Lung (tissue), 12 donors: ENCODE results near the gene RPH3AL. TPM values are rescaled to one million over a fixed set of nuclear protein-coding genes. Genes with fewer than 3 reads are reported as not detected.

Experiments
- ATAC-seq: fragments of 200-7000 bp; cut with Tn5 transposase; one replicate; pipeline ENCODE4 v1.9.1; 2020; ENCODE audit warnings: moderate number of reproducible peaks; ENCODE audit not compliant: insufficient read depth, low FRiP score
- DNase-seq, 3 donors: peaks; one replicate each; pipeline ENCODE4 v3.0.0-alpha.2; 2013 to 2017
- H3K27ac ChIP-seq, 2 donors: one replicate each; pipeline ENCODE4 v1.5.1; 2013; ENCODE audit warnings: mild to moderate bottlenecking in 2 of 2, moderate library complexity in 2 of 2, control low read depth in 1 of 2, inconsistent platforms in 1 of 2, low read depth in 1 of 2, low read length in 1 of 2
- H3K27me3 ChIP-seq, 3 donors: one replicate each; pipeline ENCODE4 v1.5.1; 2013; ENCODE audit warnings: low read length in 2 of 3; ENCODE audit not compliant: control insufficient read depth in 3 of 3, insufficient read depth in 3 of 3
- H3K36me3 ChIP-seq, 4 donors: one replicate each; pipeline ENCODE4 v1.5.1; 2013; ENCODE audit warnings: low read length in 4 of 4, mild to moderate bottlenecking in 1 of 4, moderate library complexity in 1 of 4; ENCODE audit not compliant: control insufficient read depth in 4 of 4, insufficient read depth in 4 of 4
- H3K4me1 ChIP-seq, 5 donors: one replicate each; pipeline ENCODE4 v1.5.1; 2013; ENCODE audit warnings: low read length in 5 of 5, mild to moderate bottlenecking in 2 of 5, moderate library complexity in 1 of 5; ENCODE audit not compliant: control insufficient read depth in 5 of 5, insufficient read depth in 5 of 5
- H3K4me3 ChIP-seq: one replicate; pipeline ENCODE4 v1.5.1; 2013; ENCODE audit warnings: mild to moderate bottlenecking, control low read depth, moderate library complexity
- H3K9ac ChIP-seq, 2 donors: one replicate each; pipeline ENCODE4 v1.5.1; 2013; ENCODE audit warnings: low read length in 2 of 2, control low read depth in 1 of 2; ENCODE audit not compliant: insufficient read depth in 1 of 2
- H3K9me3 ChIP-seq, 4 donors: one replicate each; pipeline ENCODE4 v1.5.1; 2013; ENCODE audit warnings: low read length in 3 of 4, mild to moderate bottlenecking in 1 of 4, moderate library complexity in 1 of 4; ENCODE audit not compliant: control insufficient read depth in 4 of 4, insufficient read depth in 3 of 4
- CTCF ChIP-seq: IDR thresholded peaks from 2 replicates; pipeline ENCODE4 v1.5.1; 2012; ENCODE audit warnings: mild to moderate bottlenecking; ENCODE audit errors: control extremely low read depth, extremely low read depth
- WGBS, 2 donors: extraction: QIAGEN DNeasy Blood & Tissue Kit; methylation state at CpG; one replicate each; pipeline ENCODE4 v1.1.7; 2013; 5-methylcytosine and 5-hydroxymethylcytosine counted together
- polyA plus RNA-seq, 2 donors: library from polyadenylated mRNA; stranded (reverse); fragments of 200-250 nt; gene quantifications; one replicate each; pipeline ENCODE4 v1.2.1, GENCODE V29; 2013
- total RNA-seq, 2 donors: library from RNA; depleted of rRNA in 1 of 2; stranded (reverse); fragments of >200 nt in 1 of 2; gene quantifications; one replicate each; pipeline ENCODE4 v1.2.1, GENCODE V29; 2014 to 2021
- donor health status: control.
- donor health status: control.
- donor health status: Bipolar disorder and iron deficiency.
- donor health status: healthy.
- donor health status: DM: yes; HTN: yes; CAD: no.

RPH3AL gene
- total and polyA plus RNA-seq, 4 donors, result 19.5 to 76.6 (median 21.6) TPM

- no peak for TF ChIP-seq CTCF
- peaks cover 0 to 8% (median 4%) of the 10 kb centered on the region in 5 donors for H3K4me1 ChIP-seq
- no peaks in the 10 kb centered on the region for H3K9me3 ChIP-seq
- no peak overlapping the region for H3K4me3 ChIP-seq
- H3K9ac ChIP-seq, result no peak overlapping the region
- 95 to 98% methylated on average over 16 of the region's 16 CpGs for WGBS, 2 donors
- H3K27me3 ChIP-seq, result no peaks in the 10 kb centered on the region
- no peak overlapping the region for H3K27ac ChIP-seq
- ATAC-seq (no peak), DNase-seq (no peak)
- H3K36me3 ChIP-seq, result peaks cover 0 to 7% (median 0%) of the 10 kb centered on the region in 4 donors
Observed at GRCh38 chr17:306116-306515, 46.5 kb downstream of the RPH3AL start.

GRCh38 chr17:305090-305976 lies 47.3 kb downstream of the RPH3AL start:
- H3K9ac ChIP-seq, result no peak overlapping the region
- no peak for ATAC-seq
- no peak overlapping the region for H3K4me3 ChIP-seq
- H3K36me3 ChIP-seq, result peaks cover 0 to 7% (median 0%) of the 10 kb centered on the region in 4 donors
- WGBS, 2 donors, result 76 to 80% methylated on average over 28 of the region's 28 CpGs
- peak in 1 of 3 donors; percentile 42 for DNase-seq
- H3K4me1 ChIP-seq, result peaks cover 0 to 8% (median 4%) of the 10 kb centered on the region in 5 donors
- no peak overlapping the region for H3K27ac ChIP-seq
- no peaks in the 10 kb centered on the region for H3K27me3 ChIP-seq
- no peaks in the 10 kb centered on the region for H3K9me3 ChIP-seq
- TF ChIP-seq CTCF, result no peak

- no peak overlapping the region for H3K27ac ChIP-seq
- 48 to 59% methylated on average over 10 of the region's 10 CpGs for WGBS, 2 donors
- peak; percentile 50 to 59 (median 57) for DNase-seq
- TF ChIP-seq CTCF, result no peak
- H3K27me3 ChIP-seq, result no peaks in the 10 kb centered on the region
- no peaks in the 10 kb centered on the region for H3K9me3 ChIP-seq
- H3K4me1 ChIP-seq, result peaks cover 0 to 8% (median 4%) of the 10 kb centered on the region in 5 donors
- H3K9ac ChIP-seq, result peak overlapping the region in 1 of 2 donors; percentile 11
- no peak for ATAC-seq
- H3K36me3 ChIP-seq, result peaks cover 0 to 7% (median 0%) of the 10 kb centered on the region in 4 donors
- H3K4me3 ChIP-seq, result no peak overlapping the region
Observed at GRCh38 chr17:304461-304860, 48.1 kb downstream of the RPH3AL start.
